Dendritic cell treated with granulocyte-macrophage colony-stimulating factor and Interleukin-4, amounts not matched to agents 40 ng/mL and 50 ng/mL, for 4 days (primary cell): ENCODE data around the gene HPN.
A peak's percentile ranks its signal among the peaks of the same experiment; 100 is the strongest.

Experiments used
- H3K27ac Mint-ChIP-seq: one replicate; pipeline ENCODE4 v1.8.0; 2022; ENCODE audit warnings: mild to moderate bottlenecking, mixed read lengths
- H3K27me3 Mint-ChIP-seq: one replicate; pipeline ENCODE4 v1.8.0; 2022; ENCODE audit warnings: mild to moderate bottlenecking, mixed read lengths
- H3K36me3 Mint-ChIP-seq: one replicate; pipeline ENCODE4 v1.8.0; 2022; ENCODE audit warnings: low read depth, mixed read lengths
- H3K4me1 Mint-ChIP-seq: one replicate; pipeline ENCODE4 v1.8.0; 2022; ENCODE audit warnings: low read depth, mixed read lengths
- H3K4me3 Mint-ChIP-seq: one replicate; pipeline ENCODE4 v1.8.0; 2022; ENCODE audit warnings: mild to moderate bottlenecking, moderate library complexity, mixed read lengths
- H3K9me3 Mint-ChIP-seq: one replicate; pipeline ENCODE4 v1.8.0; 2022; ENCODE audit warnings: mixed read lengths
- intact Hi-C: fragments of 100-400 bp; cut with micrococcal nuclease; formaldehyde crosslinking; loops from one replicate; pipeline ENCODE4 v1.15.0; 2022

Gene HPN

GRCh38 chr19:35061583-35062373, 20.3 kb downstream of the HPN start:
- H3K27ac Mint-ChIP-seq, result no peak overlapping the region
- peaks cover 6% of the 10 kb centered on the region for H3K27me3 Mint-ChIP-seq
- intact Hi-C loops, result no loop called here
- H3K36me3 Mint-ChIP-seq, result no peaks in the 10 kb centered on the region
- no peaks in the 10 kb centered on the region for H3K9me3 Mint-ChIP-seq
- peaks cover 1% of the 10 kb centered on the region for H3K4me1 Mint-ChIP-seq
- no peak overlapping the region for H3K4me3 Mint-ChIP-seq

GRCh38 chr19:35062942-35063341, 21.4 kb downstream of the HPN start:
- no peaks in the 10 kb centered on the region for H3K36me3 Mint-ChIP-seq
- H3K27ac Mint-ChIP-seq, result no peak overlapping the region
- no peak overlapping the region for H3K4me3 Mint-ChIP-seq
- no peaks in the 10 kb centered on the region for H3K9me3 Mint-ChIP-seq
- peaks cover 6% of the 10 kb centered on the region for H3K4me1 Mint-ChIP-seq
- intact Hi-C loops, result no loop called here
- peaks cover 6% of the 10 kb centered on the region for H3K27me3 Mint-ChIP-seq

GRCh38 chr19:35063940-35064818, 22.7 kb downstream of the HPN start:
- intact Hi-C loops, result no loop called here
- Mint-ChIP-seq H3K4me3 (no peak overlapping the region), H3K27me3 (peaks cover 10% of the 10 kb centered on the region), H3K4me1 (peaks cover 6% of the 10 kb centered on the region), H3K36me3 (no peaks in the 10 kb centered on the region), H3K27ac (no peak overlapping the region), H3K9me3 (no peaks in the 10 kb centered on the region)

- intact Hi-C loops, result no loop called here
- Mint-ChIP-seq H3K27me3 (peaks cover 13% of the 10 kb centered on the region), H3K4me3 (no peak overlapping the region), H3K27ac (no peak overlapping the region), H3K36me3 (no peaks in the 10 kb centered on the region), H3K4me1 (peaks cover 6% of the 10 kb centered on the region), H3K9me3 (peaks cover 4% of the 10 kb centered on the region)
These were observed 24.1 kb downstream of the HPN start for GRCh38 chr19:35065574-35065973.

GRCh38 chr19:35066121-35066520, 24.6 kb downstream of the HPN start:
- Mint-ChIP-seq H3K4me3 (no peak overlapping the region), H3K36me3 (no peaks in the 10 kb centered on the region), H3K9me3 (peaks cover 7% of the 10 kb centered on the region), H3K4me1 (peaks cover 6% of the 10 kb centered on the region), H3K27ac (no peak overlapping the region), H3K27me3 (peaks cover 13% of the 10 kb centered on the region)
- intact Hi-C loops, result loop anchor here (2.0 kb wide), 1 partner anchor 25 kb away; no protein-coding TSS in a partner anchor

- Mint-ChIP-seq H3K9me3 (peaks cover 7% of the 10 kb centered on the region), H3K4me1 (peaks cover 6% of the 10 kb centered on the region), H3K4me3 (peak overlapping the region; percentile 30), H3K27me3 (peaks cover 13% of the 10 kb centered on the region), H3K27ac (no peak overlapping the region), H3K36me3 (no peaks in the 10 kb centered on the region)
- intact Hi-C loops, result loop anchor here (1.0 to 2.0 kb wide), 2 partner anchors 24 to 68 kb away; partner anchors contain the start of gene LGI4
These were observed 25.4 kb downstream of the HPN start for GRCh38 chr19:35066691-35067563.

GRCh38 chr19:35068941-35069634, 27.6 kb downstream of the HPN start:
- Mint-ChIP-seq H3K4me1 (peaks cover 6% of the 10 kb centered on the region), H3K4me3 (no peak overlapping the region)
- intact Hi-C loops, result no loop called here

GRCh38 chr19:35069696-35070095, 28.2 kb downstream of the HPN start:
- no peak overlapping the region for H3K4me3 Mint-ChIP-seq
- H3K36me3 Mint-ChIP-seq, result no peaks in the 10 kb centered on the region
- H3K4me1 Mint-ChIP-seq, result peaks cover 6% of the 10 kb centered on the region
- no peak overlapping the region for H3K27ac Mint-ChIP-seq
- peaks cover 7% of the 10 kb centered on the region for H3K27me3 Mint-ChIP-seq
- H3K9me3 Mint-ChIP-seq, result peaks cover 7% of the 10 kb centered on the region
- intact Hi-C loops, result no loop called here

More at GRCh38 chr19:35068941-35069634, 27.6 kb downstream of the HPN start:
- Mint-ChIP-seq H3K27ac (no peak overlapping the region), H3K9me3 (peaks cover 7% of the 10 kb centered on the region), H3K36me3 (no peaks in the 10 kb centered on the region), H3K27me3 (peaks cover 8% of the 10 kb centered on the region)

- Mint-ChIP-seq H3K4me1 (peaks cover 6% of the 10 kb centered on the region), H3K36me3 (no peaks in the 10 kb centered on the region), H3K27ac (no peak overlapping the region), H3K9me3 (peaks cover 7% of the 10 kb centered on the region), H3K4me3 (no peak overlapping the region), H3K27me3 (peaks cover 8% of the 10 kb centered on the region)
- intact Hi-C loops, result no loop called here
These were observed 28.9 kb downstream of the HPN start for GRCh38 chr19:35070471-35070870.

- Mint-ChIP-seq H3K4me1 (no peaks in the 10 kb centered on the region), H3K27ac (no peak overlapping the region), H3K9me3 (peaks cover 7% of the 10 kb centered on the region), H3K4me3 (no peak overlapping the region), H3K36me3 (no peaks in the 10 kb centered on the region), H3K27me3 (peaks cover 13% of the 10 kb centered on the region)
- intact Hi-C loops, result no loop called here
These were observed 32.0 kb downstream of the HPN start for GRCh38 chr19:35073516-35073915.

- intact Hi-C loops, result no loop called here
- Mint-ChIP-seq H3K4me1 (no peaks in the 10 kb centered on the region), H3K36me3 (no peaks in the 10 kb centered on the region), H3K9me3 (peaks cover 7% of the 10 kb centered on the region), H3K27ac (no peak overlapping the region), H3K27me3 (peaks cover 13% of the 10 kb centered on the region), H3K4me3 (no peak overlapping the region)
These were observed 32.4 kb downstream of the HPN start for GRCh38 chr19:35073941-35074340.

GRCh38 chr19:35074426-35075201, 33.1 kb downstream of the HPN start:
- Mint-ChIP-seq H3K9me3 (peaks cover 7% of the 10 kb centered on the region), H3K27ac (no peak overlapping the region), H3K4me1 (no peaks in the 10 kb centered on the region), H3K27me3 (peaks cover 11% of the 10 kb centered on the region), H3K36me3 (no peaks in the 10 kb centered on the region), H3K4me3 (no peak overlapping the region)
- intact Hi-C loops, result no loop called here
